Mesenchymal stem cell (in vitro differentiated cells and primary cell): ENCODE measurements around the gene NSL1.

Experiments
- DNase-seq: peaks from one replicate; pipeline ENCODE4 v3.0.0-alpha.2; 2013
- H2AFZ ChIP-seq: one replicate; pipeline ENCODE4 v1.6.1; 2013; ENCODE audit warnings: low read depth, mild to moderate bottlenecking, control low read depth, inconsistent platforms, low read length, moderate library complexity
- H2AK5ac ChIP-seq: 2 replicates; pipeline ENCODE4 v1.6.1; 2013; ENCODE audit warnings: low read length, moderate library complexity, mild to moderate bottlenecking, inconsistent platforms; ENCODE audit not compliant: severe bottlenecking
- H2BK120ac ChIP-seq: one replicate; pipeline ENCODE4 v1.6.1; 2013; ENCODE audit warnings: low read depth, mild to moderate bottlenecking, inconsistent platforms, low read length, moderate library complexity
- H2BK12ac ChIP-seq, 2 experiments: one replicate each; pipeline ENCODE4 v1.6.1; 2013; ENCODE audit warnings: inconsistent platforms in 2 of 2, low read length in 2 of 2, mild to moderate bottlenecking in 2 of 2, moderate library complexity in 2 of 2, control low read depth in 1 of 2
- H2BK15ac ChIP-seq: one replicate; pipeline ENCODE4 v1.6.1; 2013; ENCODE audit warnings: mild to moderate bottlenecking, low read depth, inconsistent platforms; ENCODE audit not compliant: poor library complexity, severe bottlenecking
- H2BK5ac ChIP-seq: 2 replicates; pipeline ENCODE4 v1.6.1; 2013; ENCODE audit warnings: low read depth, mild to moderate bottlenecking, low read length, control low read depth, inconsistent platforms; ENCODE audit not compliant: poor library complexity, severe bottlenecking
- H3K14ac ChIP-seq, 2 experiments: one replicate each; pipeline ENCODE4 v1.6.1; 2013; ENCODE audit warnings: inconsistent platforms in 2 of 2, low read length in 2 of 2, control low read depth in 1 of 2, mild to moderate bottlenecking in 1 of 2, moderate library complexity in 1 of 2
- H3K18ac ChIP-seq, 2 experiments: one replicate each; pipeline ENCODE4 v1.6.1; 2013; ENCODE audit warnings: inconsistent platforms in 2 of 2, low read length in 2 of 2, control low read depth in 1 of 2, low read depth in 1 of 2, mild to moderate bottlenecking in 1 of 2
- H3K23ac ChIP-seq, 2 experiments: one replicate each; pipeline ENCODE4 v1.6.1; 2013; ENCODE audit warnings: inconsistent platforms in 2 of 2, low read length in 2 of 2, mild to moderate bottlenecking in 2 of 2, moderate library complexity in 2 of 2, control low read depth in 1 of 2
- H3K27ac ChIP-seq: 2 replicates; pipeline ENCODE4 v1.5.1; 2013; ENCODE audit warnings: mild to moderate bottlenecking, moderate library complexity, low read length, control low read depth, inconsistent platforms; ENCODE audit not compliant: poor library complexity, severe bottlenecking
- H3K27me3 ChIP-seq, 2 experiments: 2 replicates each; pipeline versions ENCODE4 v1.6.1 to v1.7.0; 2013; ENCODE audit warnings: low read length in 2 of 2, mild to moderate bottlenecking in 2 of 2, moderate library complexity in 2 of 2, control low read depth in 1 of 2, inconsistent platforms in 1 of 2; ENCODE audit not compliant: control insufficient read depth in 1 of 2, insufficient read depth in 1 of 2
- H3K36me3 ChIP-seq, 2 experiments: 2 replicates each; pipeline versions ENCODE4 v1.6.1 to v1.7.0; 2013; ENCODE audit warnings: low read length in 2 of 2, control low read depth in 1 of 2, inconsistent platforms in 1 of 2, low read depth in 1 of 2, mild to moderate bottlenecking in 1 of 2; ENCODE audit not compliant: insufficient read depth in 2 of 2, control insufficient read depth in 1 of 2
- H3K4ac ChIP-seq, 2 experiments: one replicate each; pipeline ENCODE4 v1.6.1; 2013; ENCODE audit warnings: inconsistent platforms in 2 of 2, low read length in 2 of 2, mild to moderate bottlenecking in 2 of 2, moderate library complexity in 2 of 2, control low read depth in 1 of 2, low read depth in 1 of 2
- H3K4me1 ChIP-seq: 2 replicates; pipeline ENCODE4 v1.6.1; 2013; ENCODE audit warnings: low read depth, low read length, control low read depth; ENCODE audit not compliant: control insufficient read depth, insufficient read depth
- H3K4me2 ChIP-seq: 2 replicates; pipeline ENCODE4 v1.6.1; 2013; ENCODE audit warnings: low read length, mild to moderate bottlenecking, inconsistent platforms; ENCODE audit not compliant: poor library complexity, severe bottlenecking
- H3K4me3 ChIP-seq, 2 experiments: 2 replicates each; pipeline versions ENCODE4 v1.5.1 to v1.7.0; 2013; ENCODE audit warnings: low read length in 2 of 2, mild to moderate bottlenecking in 2 of 2, control low read depth in 1 of 2, low read depth in 1 of 2; ENCODE audit not compliant: insufficient read depth in 1 of 2
- H3K79me1 ChIP-seq: replicated peaks from 2 replicates; pipeline ENCODE4 v1.6.1; 2013; ENCODE audit warnings: mild to moderate bottlenecking, control low read depth, low read length, inconsistent platforms; ENCODE audit not compliant: poor library complexity, severe bottlenecking
- H3K9ac ChIP-seq: 2 replicates; pipeline ENCODE4 v1.7.0; 2013; ENCODE audit warnings: mild to moderate bottlenecking, low read length, moderate library complexity
- H3K9me3 ChIP-seq: 2 replicates; pipeline ENCODE4 v1.7.0; 2013; ENCODE audit warnings: mild to moderate bottlenecking, low read length; ENCODE audit not compliant: control insufficient read depth
- H4K8ac ChIP-seq: one replicate; pipeline ENCODE4 v1.6.1; 2013; ENCODE audit warnings: inconsistent platforms, mild to moderate bottlenecking, low read length, moderate library complexity
- H4K91ac ChIP-seq: one replicate; pipeline ENCODE4 v1.6.1; 2013; ENCODE audit warnings: mild to moderate bottlenecking, low read length, inconsistent platforms
- WGBS: methylation state at CpG from one replicate; pipeline ENCODE4 v1.1.7; 2013; ENCODE audit warnings: mixed read lengths; 5-methylcytosine and 5-hydroxymethylcytosine counted together

Gene NSL1

GRCh38 chr1:212762839-212763238, 28.7 kb downstream of the NSL1 start:
- no peak overlapping the region for H3K4me3 ChIP-seq
- no peak overlapping the region for H2BK15ac ChIP-seq
- H2BK120ac ChIP-seq = no peak overlapping the region
- no peaks in the 10 kb centered on the region for H3K4me1 ChIP-seq
- H3K27ac ChIP-seq = no peak overlapping the region
- no peak overlapping the region for H3K14ac ChIP-seq
- H2AFZ ChIP-seq = no peak overlapping the region
- DNase-seq = no peak
- peaks cover 0 to 19% of the 10 kb centered on the region in 2 experiments for H3K36me3 ChIP-seq
- no peak overlapping the region for H2BK5ac ChIP-seq
- no peak overlapping the region for H3K4ac ChIP-seq
- 96% methylated on average over 9 of the region's 9 CpGs for WGBS
- no peak overlapping the region for H3K9ac ChIP-seq
- H2BK12ac ChIP-seq = no peak overlapping the region
- H3K79me1 ChIP-seq = peaks cover 33% of the 10 kb centered on the region
- H4K8ac ChIP-seq = no peak overlapping the region
- no peak overlapping the region for H2AK5ac ChIP-seq
- H3K9me3 ChIP-seq = peaks cover 5% of the 10 kb centered on the region
- H3K23ac ChIP-seq = no peak overlapping the region
- no peak overlapping the region for H3K18ac ChIP-seq
- H3K27me3 ChIP-seq = no peaks in the 10 kb centered on the region
- no peak overlapping the region for H4K91ac ChIP-seq
- H3K4me2 ChIP-seq = no peak overlapping the region

- Histone ChIP-seq H3K9ac (no peak overlapping the region), H3K79me1 (peaks cover 36% of the 10 kb centered on the region), H2BK15ac (no peak overlapping the region), H3K23ac (no peak overlapping the region), H3K4me3 (no peak overlapping the region), H3K27me3 (no peaks in the 10 kb centered on the region), H3K9me3 (no peaks in the 10 kb centered on the region), H3K27ac (no peak overlapping the region), H3K18ac (no peak overlapping the region), H2BK5ac (no peak overlapping the region), H2AFZ (no peak overlapping the region), H3K4me2 (no peak overlapping the region), H4K91ac (no peak overlapping the region), H2AK5ac (no peak overlapping the region), H3K14ac (no peak overlapping the region), H3K4ac (no peak overlapping the region), H3K4me1 (no peaks in the 10 kb centered on the region), H4K8ac (no peak overlapping the region), H3K36me3 (peaks cover 0 to 19% of the 10 kb centered on the region in 2 experiments), H2BK12ac (no peak overlapping the region), H2BK120ac (no peak overlapping the region)
- DNase-seq = no peak
- WGBS = no CpG with 5 or more reads among the region's 4 CpGs
Measured at GRCh38 chr1:212762234-212762633, 29.3 kb downstream of the NSL1 start.

DNA sequence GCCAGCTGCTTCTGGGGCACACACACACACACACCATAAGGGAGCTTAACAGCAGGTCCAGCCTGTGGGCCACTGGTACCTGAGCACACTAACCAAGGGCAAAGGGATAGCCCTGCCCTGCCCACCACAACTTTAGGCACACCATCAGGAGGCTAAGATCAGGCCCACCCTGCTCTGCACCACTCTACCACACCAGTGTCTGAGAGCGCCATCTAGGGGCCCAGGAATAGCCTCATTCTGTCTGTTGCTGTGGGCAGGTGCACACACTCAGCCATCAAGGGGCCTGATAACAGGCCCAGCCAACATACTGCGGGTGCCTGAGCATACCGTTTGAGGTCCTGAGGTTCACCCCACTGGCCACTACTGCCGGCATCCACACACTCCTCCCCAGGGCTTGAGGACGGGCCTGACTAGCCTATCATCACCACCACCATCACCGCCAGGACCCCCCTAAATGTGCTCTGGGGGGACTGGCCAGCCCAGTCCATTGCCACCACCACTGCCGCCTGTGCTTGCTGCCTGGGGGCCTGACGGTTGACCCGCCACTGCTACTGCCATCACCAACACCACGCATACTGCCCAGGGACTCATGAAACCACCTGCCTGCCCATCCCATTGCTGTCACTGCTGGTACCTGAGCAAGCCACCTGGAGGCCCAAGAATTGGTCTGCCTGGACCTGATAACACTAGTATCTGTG, 31.3 kb downstream of the NSL1 start:
- no peak overlapping the region for H2BK15ac ChIP-seq
- H4K91ac ChIP-seq = peak overlapping the region; percentile 18
- H3K27ac ChIP-seq = no peak overlapping the region
- no peak overlapping the region for H3K23ac ChIP-seq
- H2BK12ac ChIP-seq = no peak overlapping the region
- no peak overlapping the region for H3K18ac ChIP-seq
- 95% methylated on average over 10 of the region's 10 CpGs for WGBS
- no peak overlapping the region for H3K4me2 ChIP-seq
- H3K36me3 ChIP-seq = peaks cover 4 to 19% of the 10 kb centered on the region in 2 experiments
- no peak overlapping the region for H3K4me3 ChIP-seq
- H2BK5ac ChIP-seq = no peak overlapping the region
- H3K27me3 ChIP-seq = no peaks in the 10 kb centered on the region
- H3K79me1 ChIP-seq = peaks cover 37% of the 10 kb centered on the region
- no peak overlapping the region for H3K14ac ChIP-seq
- H3K9me3 ChIP-seq = no peaks in the 10 kb centered on the region
- no peak overlapping the region for H3K9ac ChIP-seq
- H3K4me1 ChIP-seq = no peaks in the 10 kb centered on the region
- H2AFZ ChIP-seq = no peak overlapping the region
- H3K4ac ChIP-seq = no peak overlapping the region
- no peak overlapping the region for H2BK120ac ChIP-seq
- DNase-seq = peak; percentile 17
- no peak overlapping the region for H4K8ac ChIP-seq
- H2AK5ac ChIP-seq = no peak overlapping the region

GRCh38 chr1:212759683-212760082, 31.9 kb downstream of the NSL1 start:
- Histone ChIP-seq H3K4me1 (no peaks in the 10 kb centered on the region), H3K9me3 (no peaks in the 10 kb centered on the region), H3K14ac (no peak overlapping the region), H3K4ac (no peak overlapping the region), H3K27me3 (no peaks in the 10 kb centered on the region), H3K18ac (no peak overlapping the region), H3K27ac (no peak overlapping the region), H4K8ac (no peak overlapping the region), H2AK5ac (no peak overlapping the region), H2BK120ac (no peak overlapping the region), H3K4me2 (no peak overlapping the region), H2BK15ac (no peak overlapping the region), H4K91ac (no peak overlapping the region), H2BK12ac (no peak overlapping the region), H2AFZ (no peak overlapping the region), H3K79me1 (peaks cover 39% of the 10 kb centered on the region), H2BK5ac (no peak overlapping the region), H3K23ac (no peak overlapping the region), H3K4me3 (no peak overlapping the region), H3K36me3 (peaks cover 4 to 19% of the 10 kb centered on the region in 2 experiments), H3K9ac (no peak overlapping the region)
- DNase-seq = no peak
- 89% methylated on average over 5 of the region's 5 CpGs for WGBS
